SK-N-MC (cell line): ENCODE results near the gene UNC50.

ENCODE experiments used
- EZH2 ChIP-seq: fragments of 200-600 bp; sonication (generic); IDR thresholded peaks from one replicate; pipeline ENCODE4 v1.6.1; 2017; ENCODE audit warnings: antibody characterized with exemption
- FOXP2 ChIP-seq: optimal IDR thresholded peaks from 2 replicates; pipeline ENCODE3; 2011; ENCODE audit warnings: mild to moderate bottlenecking, moderate library complexity; ENCODE audit not compliant: insufficient read depth; ENCODE audit errors: extremely low read length, control extremely low read depth
- POLR2AphosphoS5 ChIP-seq: IDR thresholded peaks from 2 replicates; pipeline ENCODE4 v1.6.1; 2012; ENCODE audit warnings: mild to moderate bottlenecking, low read depth, low read length, borderline replicate concordance

DNA sequence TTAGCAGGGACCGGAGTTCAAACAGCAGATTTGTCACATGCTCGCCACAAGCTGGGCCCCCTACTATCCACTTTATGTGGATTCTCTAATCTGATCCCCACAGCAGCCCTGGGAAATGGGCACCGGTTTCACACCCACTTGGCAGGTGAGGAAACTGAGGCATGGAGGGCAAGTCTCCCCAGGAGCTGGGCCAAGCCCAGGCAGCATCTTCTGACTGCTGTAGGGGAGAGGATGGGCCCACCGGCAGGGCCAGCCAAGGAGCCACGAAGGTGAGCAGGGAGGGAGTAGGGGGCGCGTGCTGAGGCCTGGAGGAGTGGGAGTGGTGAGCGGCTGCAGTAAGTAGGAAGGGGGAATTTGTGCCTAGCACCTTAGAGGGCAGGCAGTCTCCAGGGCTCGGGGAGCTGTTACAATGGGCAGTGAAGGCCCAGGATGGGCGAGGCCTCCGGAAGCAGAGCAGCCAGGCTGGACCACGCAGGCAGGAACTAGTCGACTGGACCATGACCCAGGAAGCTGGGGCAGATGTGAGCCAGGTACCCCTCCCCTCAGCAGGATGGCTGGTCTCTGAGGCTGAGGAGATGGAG is 37.2 kb upstream of the UNC50 start:
- no peak for TF ChIP-seq POLR2AphosphoS5
- no peak for TF ChIP-seq FOXP2
- TF ChIP-seq EZH2 = no peak
